Retinal pigment epithelial cell (primary cell): ENCODE measurements around the gene BAZ1B.

Experiments
- DNase-seq: peaks from one replicate; pipeline ENCODE4 v3.0.0-alpha.2; 2010; ENCODE audit warnings: low read depth
- H3K4me3 ChIP-seq: 2 replicates; pipeline ENCODE4 v1.5.1; 2011; ENCODE audit warnings: mild to moderate bottlenecking, low read length, control low read depth, moderate library complexity
- TF ChIP-seq, protein P1 (sequence below): conservative IDR thresholded peaks from 2 replicates; pipeline ENCODE4 v1.5.1; 2011; ENCODE audit warnings: low read depth, low read length, control low read depth, inconsistent platforms

The BAZ1B gene

GRCh38 chr7:73454424-73454823 lies 67.7 kb downstream of the BAZ1B start:
- DNase-seq, result no peak
- TF ChIP-seq, protein P1, sequence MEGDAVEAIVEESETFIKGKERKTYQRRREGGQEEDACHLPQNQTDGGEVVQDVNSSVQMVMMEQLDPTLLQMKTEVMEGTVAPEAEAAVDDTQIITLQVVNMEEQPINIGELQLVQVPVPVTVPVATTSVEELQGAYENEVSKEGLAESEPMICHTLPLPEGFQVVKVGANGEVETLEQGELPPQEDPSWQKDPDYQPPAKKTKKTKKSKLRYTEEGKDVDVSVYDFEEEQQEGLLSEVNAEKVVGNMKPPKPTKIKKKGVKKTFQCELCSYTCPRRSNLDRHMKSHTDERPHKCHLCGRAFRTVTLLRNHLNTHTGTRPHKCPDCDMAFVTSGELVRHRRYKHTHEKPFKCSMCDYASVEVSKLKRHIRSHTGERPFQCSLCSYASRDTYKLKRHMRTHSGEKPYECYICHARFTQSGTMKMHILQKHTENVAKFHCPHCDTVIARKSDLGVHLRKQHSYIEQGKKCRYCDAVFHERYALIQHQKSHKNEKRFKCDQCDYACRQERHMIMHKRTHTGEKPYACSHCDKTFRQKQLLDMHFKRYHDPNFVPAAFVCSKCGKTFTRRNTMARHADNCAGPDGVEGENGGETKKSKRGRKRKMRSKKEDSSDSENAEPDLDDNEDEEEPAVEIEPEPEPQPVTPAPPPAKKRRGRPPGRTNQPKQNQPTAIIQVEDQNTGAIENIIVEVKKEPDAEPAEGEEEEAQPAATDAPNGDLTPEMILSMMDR, result no peak
- no peak overlapping the region for H3K4me3 ChIP-seq

GRCh38 chr7:73452999-73453635 lies 69.0 kb downstream of the BAZ1B start:
- TF ChIP-seq, protein P1, result no peak
- no peak overlapping the region for H3K4me3 ChIP-seq
- no peak for DNase-seq

DNA sequence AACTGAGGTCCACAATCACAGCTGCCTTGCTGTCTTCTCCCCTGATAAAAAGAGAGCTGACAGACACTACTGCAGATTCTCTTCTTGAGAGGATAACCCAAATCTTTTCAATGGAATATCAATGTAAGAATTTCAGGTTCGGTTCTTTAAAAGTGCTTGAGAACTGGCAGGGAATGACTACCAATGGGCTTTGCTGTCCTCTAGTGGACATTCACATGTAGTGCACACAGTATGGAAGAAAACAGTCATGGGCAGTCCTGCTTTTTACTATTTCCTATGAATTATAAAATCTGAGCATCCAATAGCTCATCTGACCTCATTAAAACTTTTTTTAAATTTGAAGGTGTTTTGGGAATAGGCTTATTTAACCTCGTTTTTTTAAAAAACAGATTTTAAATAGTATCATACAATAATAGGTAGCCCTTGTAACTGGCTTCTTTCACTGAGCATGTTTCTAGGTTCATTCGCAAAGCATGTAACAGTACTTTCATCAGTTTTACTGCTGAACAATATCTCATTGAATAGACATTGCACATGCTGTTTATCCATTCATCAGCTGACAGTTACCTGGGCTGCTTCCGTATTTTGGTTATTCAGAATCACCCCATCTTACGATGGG lies 70.2 kb downstream of the BAZ1B start:
- DNase-seq, result no peak
- H3K4me3 ChIP-seq, result no peak overlapping the region
- TF ChIP-seq, protein P1, result peak; percentile 99

DNA sequence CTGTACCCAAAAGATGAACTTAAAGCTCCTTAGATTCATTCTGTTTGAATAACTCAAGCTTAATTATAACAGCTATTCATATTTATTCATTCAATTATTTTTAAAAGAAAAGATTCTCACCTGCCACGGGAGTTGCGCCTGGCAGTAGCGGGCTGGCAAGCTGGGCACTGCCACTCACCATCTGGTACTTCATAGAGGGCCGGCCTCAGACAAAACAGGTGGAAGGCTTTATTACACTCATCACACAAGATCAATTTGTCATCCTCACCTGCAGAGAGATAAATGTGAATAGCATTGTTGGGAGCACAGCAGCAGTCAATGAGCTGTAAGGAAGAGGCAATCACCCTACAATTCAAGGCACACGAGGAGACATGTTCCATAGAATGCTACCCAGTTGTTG lies 72.7 kb downstream of the BAZ1B start:
- no peak for DNase-seq
- no peak overlapping the region for H3K4me3 ChIP-seq
- TF ChIP-seq, protein P1, result no peak

- TF ChIP-seq, protein P1, result no peak
- no peak for DNase-seq
- H3K4me3 ChIP-seq, result no peak overlapping the region
Observed at GRCh38 chr7:73448609-73449008, 73.5 kb downstream of the BAZ1B start.

DNA sequence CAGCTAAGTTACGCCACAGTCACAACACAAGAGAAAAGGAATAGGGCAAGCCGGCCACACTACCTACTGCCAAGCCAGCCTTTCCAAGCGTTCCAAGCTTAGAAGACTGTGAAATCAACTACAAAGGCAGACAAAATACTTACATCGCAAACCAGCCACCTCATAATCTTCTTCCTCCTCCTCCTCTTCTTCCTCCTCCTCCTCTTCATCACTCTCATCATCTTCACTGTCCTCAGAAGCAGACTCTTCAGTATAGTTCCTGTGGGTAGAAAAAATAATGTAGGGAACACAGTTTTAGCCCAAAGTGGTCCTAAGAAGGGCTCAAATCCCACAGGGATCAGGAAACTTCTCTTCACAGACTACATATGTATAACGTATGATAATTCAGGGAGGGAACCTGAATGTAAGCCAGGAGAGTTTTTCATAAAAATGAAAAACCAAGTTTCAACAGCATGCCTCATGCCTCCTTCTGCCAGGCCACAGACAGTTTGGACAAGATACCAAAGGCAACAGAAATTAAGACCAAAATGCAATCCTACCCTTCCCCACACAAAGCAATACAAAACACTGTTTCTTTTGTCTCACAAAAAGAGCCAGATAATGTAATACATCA lies 74.9 kb downstream of the BAZ1B start:
- no peak for DNase-seq
- TF ChIP-seq, protein P1, result no peak
- H3K4me3 ChIP-seq, result no peak overlapping the region

- no peak overlapping the region for H3K4me3 ChIP-seq
- no peak for DNase-seq
Observed at GRCh38 chr7:73446682-73447081, 75.4 kb downstream of the BAZ1B start.

More at GRCh38 chr7:73446682-73447081, 75.4 kb downstream of the BAZ1B start:
- TF ChIP-seq, protein P1, result no peak
